GM19467 (cell line): ENCODE data around the gene NUCKS1.

Experiments
- ATAC-seq: cut with Tn5 transposase; IDR thresholded peaks from one replicate; pipeline ENCODE4 v1.9.1; 2021; ENCODE audit warnings: mild to moderate bottlenecking, moderate library complexity; ENCODE audit not compliant: unreplicated experiment

NUCKS1 gene

GRCh38 chr1:205772607-205773032, 22.6 kb upstream of the NUCKS1 start:
- no peak for ATAC-seq

- ATAC-seq = no peak
Observed at GRCh38 chr1:205770618-205771017, 20.6 kb upstream of the NUCKS1 start.

- ATAC-seq = no peak
Observed at GRCh38 chr1:205769641-205770365, 19.8 kb upstream of the NUCKS1 start.

GRCh38 chr1:205767248-205767647, 17.3 kb upstream of the NUCKS1 start:
- no peak for ATAC-seq

GRCh38 chr1:205766570-205766969, 16.6 kb upstream of the NUCKS1 start:
- ATAC-seq = no peak

GRCh38 chr1:205766038-205766437, 16.1 kb upstream of the NUCKS1 start:
- no peak for ATAC-seq

- no peak for ATAC-seq
Observed at GRCh38 chr1:205764578-205764977, 14.6 kb upstream of the NUCKS1 start.

- no peak for ATAC-seq
Observed at GRCh38 chr1:205763980-205764379, 14.0 kb upstream of the NUCKS1 start.

- ATAC-seq = no peak
Observed at GRCh38 chr1:205760606-205761005, 10.6 kb upstream of the NUCKS1 start.

- no peak for ATAC-seq
Observed at GRCh38 chr1:205756552-205756951, 6.6 kb upstream of the NUCKS1 start.

GRCh38 chr1:205754857-205755256, 4.9 kb upstream of the NUCKS1 start:
- ATAC-seq = no peak

- ATAC-seq = no peak
Observed at GRCh38 chr1:205751036-205751651, 1.2 kb upstream of the NUCKS1 start.

GRCh38 chr1:205749234-205750137, 496 bp downstream of the NUCKS1 start:
- peak; percentile 74 for ATAC-seq

- peak; percentile 9 for ATAC-seq
Observed at GRCh38 chr1:205748403-205749233, 1.4 kb downstream of the NUCKS1 start.

- ATAC-seq = no peak
Observed at GRCh38 chr1:205746757-205747412, 3.1 kb downstream of the NUCKS1 start.

- no peak for ATAC-seq
Observed at GRCh38 chr1:205744403-205744802, 5.6 kb downstream of the NUCKS1 start.

- no peak for ATAC-seq
Observed at GRCh38 chr1:205743977-205744376, 6.0 kb downstream of the NUCKS1 start.

- no peak for ATAC-seq
Observed at GRCh38 chr1:205741681-205742080, 8.3 kb downstream of the NUCKS1 start.

GRCh38 chr1:205739348-205740160, 10.4 kb downstream of the NUCKS1 start:
- ATAC-seq = no peak
